Peyer's patch (tissue), 4 donors: ENCODE measurements around the gene SMIM38. TPM values are rescaled to one million over a fixed set of nuclear protein-coding genes. Genes with fewer than 3 reads are reported as not detected.

Experiments
- DNase-seq, 3 donors: peaks; one replicate each; pipeline ENCODE4 v3.0.0-alpha.2; 2017 to 2019
- H3K27ac ChIP-seq, 4 donors: fragments of 200-600 bp; sonication (generic); one replicate each; pipeline ENCODE4 v1.5.1; 2016 to 2019
- H3K27me3 ChIP-seq, 2 donors: fragments of 200-600 bp; sonication (generic); one replicate each; pipeline ENCODE4 v1.5.1; 2019
- H3K36me3 ChIP-seq, 3 donors: fragments of 200-600 bp; sonication (generic); one replicate each; pipeline ENCODE4 v1.5.1; 2016 to 2019
- H3K4me1 ChIP-seq, 4 donors: fragments of 200-600 bp; sonication (generic); one replicate each; pipeline ENCODE4 v1.5.1; 2016 to 2019
- H3K4me3 ChIP-seq, 4 donors: fragments of 200-600 bp; sonication (generic); 1 replicate in 3 of 4; 2 replicates in 1 of 4; pipeline ENCODE4 v1.5.1; 2016 to 2019; ENCODE audit warnings: mild to moderate bottlenecking in 1 of 4
- H3K9me3 ChIP-seq, 4 donors: fragments of 200-600 bp; sonication (generic); one replicate each; pipeline ENCODE4 v1.5.1; 2016 to 2019; ENCODE audit warnings: mild to moderate bottlenecking in 1 of 4
- CTCF ChIP-seq, 6 experiments: fragments of 450-650 bp in 4 of 6; fragments of 200-600 bp in 2 of 6; sonication (generic) in 1 of 6; IDR thresholded peaks; one replicate each; pipeline ENCODE4 v1.5.1; 2017 to 2019; ENCODE audit warnings: antibody characterized with exemption in 6 of 6, mild to moderate bottlenecking in 3 of 6, moderate library complexity in 1 of 6
- POLR2A ChIP-seq, 2 donors: fragments of 450-650 bp; IDR thresholded peaks; one replicate each; pipeline ENCODE4 v1.5.1; 2017; ENCODE audit warnings: antibody characterized with exemption in 2 of 2, mild to moderate bottlenecking in 2 of 2, moderate library complexity in 2 of 2
- total RNA-seq, 4 donors: library from RNA; depleted of rRNA; stranded (reverse); fragments of >200 nt; gene quantifications; one replicate each; pipeline ENCODE4 v1.1.0, GENCODE V29; 2016

The SMIM38 gene
- total RNA-seq, 4 donors from 2014 or later: 0.95 to 2.8 TPM; not detected in 2

- peaks cover 0 to 27% (median 0%) of the 10 kb centered on the region in 4 donors for H3K4me1 ChIP-seq
- H3K27ac ChIP-seq: no peak overlapping the region
- no peaks in the 10 kb centered on the region for H3K9me3 ChIP-seq
- H3K4me3 ChIP-seq: no peak overlapping the region
- H3K27me3 ChIP-seq: no peaks in the 10 kb centered on the region
- no peaks in the 10 kb centered on the region for H3K36me3 ChIP-seq
- TF ChIP-seq CTCF (IDR thresholded peaks at IDR 0.05) (no peak), POLR2A (IDR thresholded peaks at IDR 0.05) (no peak)
- DNase-seq: peak in 1 of 3 donors; percentile 3
These were observed 36.5 kb upstream of the SMIM38 start for GRCh38 chr11:69119190-69119589.

GRCh38 chr11:69120096-69120875, 35.4 kb upstream of the SMIM38 start:
- Histone ChIP-seq H3K36me3 (no peaks in the 10 kb centered on the region), H3K27ac (no peak overlapping the region), H3K9me3 (no peaks in the 10 kb centered on the region), H3K27me3 (no peaks in the 10 kb centered on the region), H3K4me1 (peaks cover 0 to 23% (median 0%) of the 10 kb centered on the region in 4 donors), H3K4me3 (no peak overlapping the region)
- peak in 1 of 3 donors; percentile 38 for DNase-seq
- TF ChIP-seq CTCF (IDR thresholded peaks at IDR 0.05) (no peak), POLR2A (IDR thresholded peaks at IDR 0.05) (no peak)

GRCh38 chr11:69121021-69121420, 34.7 kb upstream of the SMIM38 start:
- peaks cover 0 to 16% (median 0%) of the 10 kb centered on the region in 4 donors for H3K4me1 ChIP-seq
- peak in 1 of 3 donors; percentile 30 for DNase-seq
- no peak overlapping the region for H3K4me3 ChIP-seq
- H3K27me3 ChIP-seq: no peaks in the 10 kb centered on the region
- H3K27ac ChIP-seq: no peak overlapping the region
- TF ChIP-seq CTCF (IDR thresholded peaks at IDR 0.05) (no peak), POLR2A (IDR thresholded peaks at IDR 0.05) (no peak)
- H3K36me3 ChIP-seq: no peaks in the 10 kb centered on the region
- no peaks in the 10 kb centered on the region for H3K9me3 ChIP-seq

- peak in 1 of 3 donors; percentile 44 for DNase-seq
- Histone ChIP-seq H3K4me1 (peaks cover 0 to 16% (median 0%) of the 10 kb centered on the region in 4 donors), H3K27ac (no peak overlapping the region), H3K27me3 (no peaks in the 10 kb centered on the region), H3K9me3 (no peaks in the 10 kb centered on the region), H3K36me3 (no peaks in the 10 kb centered on the region), H3K4me3 (no peak overlapping the region)
- TF ChIP-seq POLR2A (IDR thresholded peaks at IDR 0.05) (no peak), CTCF (IDR thresholded peaks at IDR 0.05) (no peak)
These were observed 34.0 kb upstream of the SMIM38 start for GRCh38 chr11:69121621-69122325.

GRCh38 chr11:69122326-69122629, 33.5 kb upstream of the SMIM38 start:
- DNase-seq: no peak
- H3K4me3 ChIP-seq: no peak overlapping the region
- H3K36me3 ChIP-seq: no peaks in the 10 kb centered on the region
- no peaks in the 10 kb centered on the region for H3K9me3 ChIP-seq
- H3K27me3 ChIP-seq: no peaks in the 10 kb centered on the region
- no peak for TF ChIP-seq POLR2A (IDR thresholded peaks at IDR 0.05)
- TF ChIP-seq CTCF (IDR thresholded peaks at IDR 0.05): no peak
- peaks cover 0 to 16% (median 0%) of the 10 kb centered on the region in 4 donors for H3K4me1 ChIP-seq
- H3K27ac ChIP-seq: peak overlapping the region in 1 of 4 donors; percentile 51
